Endothelial cell of umbilical vein (primary cell): Measurements from ENCODE around the gene KBTBD13. TPM values are rescaled to one million over a fixed set of nuclear protein-coding genes. Genes with fewer than 3 reads are reported as not detected.

Source experiments
- BruUV-seq: library from RNA; stranded (reverse); fragments of 400-500 nt; replicated peaks from 2 replicates; lab custom pipeline; 2021; lab: Mats Ljungman, UMichigan
- CTCF ChIA-PET: fragments of 300-600, 350-600 bp; sonication (Branson Sonifier 250); formaldehyde crosslinking; loops from one replicate; lab custom pipeline; 2021; ENCODE audit warnings: antibody characterized with exemption, inconsistent platforms; lab: Charles Lee
- POLR2A ChIA-PET: fragments of 300-600, 350-600 bp; sonication (Branson Sonifier 250); formaldehyde crosslinking; loops from one replicate; lab custom pipeline; 2021; ENCODE audit warnings: antibody characterized with exemption, inconsistent platforms; lab: Charles Lee
- DNase-seq: peaks from one replicate; pipeline ENCODE4 v3.0.0-alpha.2; 2011; ENCODE audit warnings: low read depth, low spot score
- FAIRE-seq: peaks from 2 replicates; lab custom pipeline; 2011; peaks lifted over from hg19 to GRCh38; lab: Jason Lieb, UNC
- H2AFZ ChIP-seq: 2 replicates; pipeline ENCODE4 v1.6.0; 2012; ENCODE audit warnings: low read depth, low read length, control low read depth, inconsistent platforms
- H3K27ac ChIP-seq: 2 replicates; pipeline ENCODE4 v1.5.1; 2011; ENCODE audit warnings: low read depth, mild to moderate bottlenecking, control low read depth, low read length, moderate library complexity; ENCODE audit not compliant: insufficient read depth
- H3K27me3 ChIP-seq, 2 experiments: 2 replicates each; pipeline versions ENCODE4 v1.6.0 to v1.6.1; 2011; ENCODE audit warnings: low read length in 2 of 2, mixed read lengths in 1 of 2; ENCODE audit not compliant: control insufficient read depth in 2 of 2, insufficient read depth in 2 of 2
- H3K36me3 ChIP-seq, 2 experiments: 2 replicates in 1 of 2; 3 replicates in 1 of 2; pipeline ENCODE4 v1.5.1; 2011; ENCODE audit warnings: low read length in 2 of 2, mild to moderate bottlenecking in 1 of 2, moderate library complexity in 1 of 2; ENCODE audit not compliant: control insufficient read depth in 2 of 2, insufficient read depth in 2 of 2; ENCODE audit errors: extremely low read depth in 1 of 2
- H3K4me1 ChIP-seq: 3 replicates; pipeline ENCODE4 v1.5.1; 2011; ENCODE audit warnings: mild to moderate bottlenecking, low read length; ENCODE audit not compliant: control insufficient read depth, insufficient read depth; ENCODE audit errors: extremely low read depth
- H3K4me2 ChIP-seq: 2 replicates; pipeline ENCODE4 v1.6.1; 2011; ENCODE audit warnings: low read length, control low read depth, mixed read lengths; ENCODE audit not compliant: insufficient read depth
- H3K4me3 ChIP-seq, 3 experiments: fragments of 200-600 bp in 1 of 3; sonication (generic), shearing (Covaris generic) in 1 of 3; replicated peaks in 1 of 3; 2 replicates each; pipeline ENCODE4 v1.5.1; 2011 to 2016; ENCODE audit warnings: control low read depth in 3 of 3, low read length in 3 of 3, mild to moderate bottlenecking in 2 of 3, inconsistent platforms in 1 of 3, low read depth in 1 of 3, moderate library complexity in 1 of 3; ENCODE audit not compliant: insufficient read depth in 1 of 3
- H3K79me2 ChIP-seq: 2 replicates; pipeline ENCODE4 v1.6.0; 2012; ENCODE audit warnings: low read length, inconsistent platforms; ENCODE audit not compliant: control insufficient read depth, insufficient read depth
- H3K9ac ChIP-seq: replicated peaks from 2 replicates; pipeline ENCODE3; 2011; ENCODE audit warnings: low read length, control low read depth; ENCODE audit not compliant: insufficient read depth; ENCODE audit errors: extremely low read depth
- H3K9me1 ChIP-seq: replicated peaks from 3 replicates; pipeline ENCODE4 v1.6.0; 2011; ENCODE audit warnings: mild to moderate bottlenecking, low read length; ENCODE audit not compliant: control insufficient read depth, insufficient read depth; ENCODE audit errors: extremely low read depth
- H3K9me3 ChIP-seq: replicated peaks from 2 replicates; pipeline ENCODE4 v1.5.1; 2012; ENCODE audit warnings: low read length, inconsistent platforms; ENCODE audit not compliant: control insufficient read depth, insufficient read depth
- H4K20me1 ChIP-seq: replicated peaks from 2 replicates; pipeline ENCODE3; 2011; ENCODE audit warnings: mild to moderate bottlenecking, low read length; ENCODE audit not compliant: control insufficient read depth, insufficient read depth; ENCODE audit errors: extremely low read depth
- CTCF ChIP-seq, 2 donors: IDR thresholded peaks; 1 replicate in 1 of 2; 2 replicates in 1 of 2; pipeline ENCODE4 v1.5.1; 2011; ENCODE audit warnings: low read length in 2 of 2, mild to moderate bottlenecking in 2 of 2, moderate library complexity in 2 of 2, control low read depth in 1 of 2, inconsistent platforms in 1 of 2, low read depth in 1 of 2; ENCODE audit not compliant: insufficient read depth in 1 of 2; ENCODE audit errors: extremely low read depth in 1 of 2
- EZH2 ChIP-seq: IDR thresholded peaks from 2 replicates; pipeline ENCODE4 v1.6.1; 2012; ENCODE audit warnings: borderline replicate concordance, low read depth, mild to moderate bottlenecking, moderate library complexity, low read length, inconsistent platforms; ENCODE audit not compliant: severe bottlenecking
- FOS ChIP-seq: IDR thresholded peaks from 2 replicates; pipeline ENCODE4 v1.6.1; 2011; ENCODE audit warnings: mild to moderate bottlenecking, low read length, moderate library complexity, borderline replicate concordance; ENCODE audit not compliant: insufficient read depth
- GATA2 ChIP-seq: IDR thresholded peaks from 2 replicates; pipeline ENCODE4 v1.7.0; 2011; ENCODE audit warnings: low read depth, mild to moderate bottlenecking, moderate library complexity, mixed read lengths, low read length; ENCODE audit not compliant: insufficient read length, insufficient read depth
- JUN ChIP-seq: IDR thresholded peaks from 2 replicates; pipeline ENCODE4 v1.6.1; 2011; ENCODE audit warnings: borderline replicate concordance, low read depth; ENCODE audit not compliant: insufficient read length, insufficient read depth
- MAX ChIP-seq: IDR thresholded peaks from 2 replicates; pipeline ENCODE4 v1.6.1; 2011; ENCODE audit not compliant: insufficient read depth, insufficient read length
- MYC ChIP-seq: IDR thresholded peaks from one replicate; pipeline ENCODE4 v1.6.1; 2011; ENCODE audit warnings: mild to moderate bottlenecking, low read depth, low read length
- POLR2A ChIP-seq: IDR thresholded peaks from 2 replicates; pipeline ENCODE4 v1.6.1; 2012; ENCODE audit warnings: low read depth, mild to moderate bottlenecking, control low read depth, low read length
- POLR2AphosphoS5 ChIP-seq: IDR thresholded peaks from 2 replicates; pipeline ENCODE4 v1.6.1; 2012; ENCODE audit warnings: low read depth, mild to moderate bottlenecking, control low read depth, low read length, moderate library complexity; ENCODE audit not compliant: insufficient read depth
- dilution Hi-C: fragments of 300-500 bp; cut with MboI; formaldehyde crosslinking; loops from one replicate; pipeline ENCODE4 v1.15.0; 2019; ENCODE audit warnings: low sequenced_read_pairs; ENCODE audit not compliant: extremely low pct_ligation_motif_present
- intact Hi-C: fragments of 100-400 bp; cut with micrococcal nuclease; formaldehyde crosslinking; loops from one replicate; pipeline ENCODE4 v1.10.0; 2022
- polyA plus RNA-seq, 4 experiments: library from polyadenylated mRNA; depleted of rRNA in 3 of 4; stranded (reverse) in 3 of 4; unstranded in 1 of 4; fragments of >200 nt; gene quantifications; 2 replicates each; pipeline versions ENCODE4 v1.2.1 to v1.2.3, GENCODE V29; 2011 to 2012; ENCODE audit warnings: missing spikeins in 1 of 4
- total RNA-seq: library from RNA; stranded (reverse); gene quantifications from 2 replicates; pipeline ENCODE4 v1.2.3, GENCODE V29; 2021

The KBTBD13 gene
- total and polyA plus RNA-seq, 2 donors (not counting 3 experiments of a cell fraction or from before 2014, with no cell fraction given), result not detected

- H3K4me3 ChIP-seq, result no peak overlapping the region
- DNase-seq (no peak), FAIRE-seq (no peak)
- dilution Hi-C loops, result no loop called here
- no peak overlapping the region for H2AFZ ChIP-seq
- no peaks in the 10 kb centered on the region for H3K79me2 ChIP-seq
- POLR2A ChIA-PET, result no interaction called here
- BruUV-seq, result no TSS peak
- no peaks in the 10 kb centered on the region for H3K9me3 ChIP-seq
- H3K27me3 ChIP-seq, result no peaks in the 10 kb centered on the region
- H4K20me1 ChIP-seq, result no peaks in the 10 kb centered on the region
- H3K36me3 ChIP-seq, result no peaks in the 10 kb centered on the region
- H3K9ac ChIP-seq, result no peak overlapping the region
- CTCF ChIA-PET, result interaction anchor here (0.7 to 7.2 kb wide), 7 partner anchors 9 to 52 kb away, joined by 3 to 89 read pairs (median 5); partner anchors contain the start of gene KBTBD13
- TF ChIP-seq CTCF (IDR thresholded peaks at IDR 0.05; ENCODE audit: extremely low read depth in 1 of 2, insufficient read depth in 1 of 2, low read depth in 1 of 2, low read length in 2 of 2), result no peak
- no peak for TF ChIP-seq MAX
- TF ChIP-seq POLR2A, result no peak
- TF ChIP-seq FOS, result no peak
- TF ChIP-seq GATA2, result no peak
- TF ChIP-seq EZH2, result no peak
- no peak for TF ChIP-seq MYC
- TF ChIP-seq JUN, result no peak
- no peak for TF ChIP-seq POLR2AphosphoS5
- intact Hi-C loops, result no loop called here
- H3K27ac ChIP-seq, result no peak overlapping the region
- H3K4me2 ChIP-seq, result no peak overlapping the region
- peaks cover 11% of the 10 kb centered on the region for H3K4me1 ChIP-seq
- H3K9me1 ChIP-seq, result no peaks in the 10 kb centered on the region
Observed at GRCh38 chr15:65051266-65051665, 25.3 kb upstream of the KBTBD13 start.
